H1 (cell line): ENCODE data around the gene CNGA1. TPM values are rescaled to one million over a fixed set of nuclear protein-coding genes. Genes with fewer than 3 reads are reported as not detected.
"Not testable (repeated sequence)": the region's sequence is repeated elsewhere in the genome, so short reads cannot be mapped to it uniquely, and the experiment has no call there.

ENCODE experiments used
- CTCF ChIA-PET: fragments of 300-600 bp; sonication (Branson Sonifier 250); formaldehyde crosslinking; loops from one replicate; lab custom pipeline; 2021; ENCODE audit not compliant: partially characterized antibody; lab: Charles Lee
- POLR2A ChIA-PET: fragments of 300-600 bp; sonication (Branson Sonifier 250); formaldehyde crosslinking; loops from one replicate; lab custom pipeline; 2021; ENCODE audit warnings: inconsistent platforms; ENCODE audit not compliant: partially characterized antibody; lab: Charles Lee
- DNase-seq, 2 experiments: peaks; one replicate each; pipeline versions ENCODE4 v3.0.0 to v3.0.0-alpha.2; 2010 to 2022; ENCODE audit warnings: low spot score in 2 of 2, low read depth in 1 of 2, mixed read lengths in 1 of 2
- FAIRE-seq: peaks from 2 replicates; lab custom pipeline; 2011; peaks lifted over from hg19 to GRCh38; lab: Jason Lieb, UNC
- H2AFZ ChIP-seq: 2 replicates; pipeline ENCODE4 v1.8.1; 2012; ENCODE audit warnings: low read length, inconsistent platforms
- H2AK5ac ChIP-seq: 2 replicates; pipeline ENCODE4 v1.6.1; 2013; ENCODE audit warnings: low read depth, low read length
- H2BK120ac ChIP-seq: replicated peaks from 2 replicates; pipeline ENCODE3; 2013; ENCODE audit warnings: low read depth, low read length, inconsistent platforms
- H2BK12ac ChIP-seq: 2 replicates; pipeline ENCODE4 v1.6.1; 2013; ENCODE audit warnings: low read depth, low read length
- H2BK15ac ChIP-seq: 2 replicates; pipeline ENCODE4 v1.6.1; 2013; ENCODE audit warnings: low read length
- H2BK20ac ChIP-seq: 2 replicates; pipeline ENCODE4 v1.6.1; 2013; ENCODE audit warnings: low read length
- H2BK5ac ChIP-seq: 2 replicates; pipeline ENCODE4 v1.6.1; 2013; ENCODE audit warnings: low read depth, low read length
- H3K14ac ChIP-seq: 2 replicates; pipeline ENCODE4 v1.6.1; 2013; ENCODE audit warnings: inconsistent platforms; ENCODE audit not compliant: insufficient read length
- H3K18ac ChIP-seq: 2 replicates; pipeline ENCODE4 v1.6.1; 2013; ENCODE audit warnings: low read length; ENCODE audit errors: extremely low read depth
- H3K23ac ChIP-seq: 2 replicates; pipeline ENCODE4 v1.6.1; 2013; ENCODE audit warnings: inconsistent platforms; ENCODE audit not compliant: insufficient read length
- H3K23me2 ChIP-seq: 2 replicates; pipeline ENCODE4 v1.6.1; 2013; ENCODE audit warnings: low read depth, low read length
- H3K27ac ChIP-seq: 2 replicates; pipeline ENCODE4 v1.6.1; 2011; ENCODE audit warnings: low read depth, low read length, inconsistent platforms
- H3K27me3 ChIP-seq, 4 experiments: replicated peaks in 1 of 4; 1 replicate in 1 of 4; 2 replicates in 3 of 4; pipeline versions ENCODE4 v1.6.1 to v1.8.1; 2011 to 2013; ENCODE audit warnings: low read length in 3 of 4, mild to moderate bottlenecking in 3 of 4, inconsistent platforms in 2 of 4, mixed read lengths in 2 of 4, moderate library complexity in 1 of 4; ENCODE audit not compliant: control insufficient read depth in 3 of 4, insufficient read depth in 3 of 4; ENCODE audit errors: extremely low read depth in 1 of 4
- H3K36me3 ChIP-seq, 4 experiments: 2 replicates each; pipeline versions ENCODE4 v1.6.1 to v1.8.1; 2011 to 2013; ENCODE audit warnings: mild to moderate bottlenecking in 4 of 4, low read length in 3 of 4, moderate library complexity in 2 of 4, control low read depth in 1 of 4, inconsistent platforms in 1 of 4; ENCODE audit not compliant: insufficient read depth in 4 of 4, control insufficient read depth in 2 of 4
- H3K4ac ChIP-seq: replicated peaks from 2 replicates; pipeline ENCODE3; 2013; ENCODE audit warnings: low read length, low read depth, mixed read lengths, inconsistent platforms; ENCODE audit not compliant: insufficient read length
- H3K4me1 ChIP-seq, 4 experiments: replicated peaks in 1 of 4; 1 replicate in 1 of 4; 2 replicates in 3 of 4; pipeline versions ENCODE4 v1.6.1 to v1.8.1; 2011 to 2013; ENCODE audit warnings: low read length in 3 of 4, inconsistent platforms in 2 of 4, mixed read lengths in 1 of 4; ENCODE audit not compliant: insufficient read depth in 4 of 4, control insufficient read depth in 3 of 4
- H3K4me2 ChIP-seq, 2 experiments: 2 replicates each; pipeline versions ENCODE4 v1.6.1 to v1.8.1; 2011 to 2013; ENCODE audit warnings: low read depth in 2 of 2, low read length in 2 of 2, control low read depth in 1 of 2, inconsistent platforms in 1 of 2, mild to moderate bottlenecking in 1 of 2; ENCODE audit not compliant: insufficient read depth in 1 of 2
- H3K4me3 ChIP-seq, 4 experiments: fragments of 200-600, 300-600 bp in 1 of 4; sonication (generic), shearing (Covaris generic), sonication (Bioruptor Twin) in 1 of 4; 2 replicates each; pipeline versions ENCODE4 v1.5.1 to v1.8.1; 2011 to 2016; ENCODE audit warnings: low read length in 4 of 4, low read depth in 3 of 4, control low read depth in 2 of 4, inconsistent platforms in 2 of 4, mild to moderate bottlenecking in 2 of 4, mixed read lengths in 1 of 4, moderate library complexity in 1 of 4; ENCODE audit not compliant: insufficient read depth in 2 of 4; ENCODE audit errors: extremely low read depth in 1 of 4
- H3K56ac ChIP-seq: replicated peaks from 2 replicates; pipeline ENCODE3; 2013; ENCODE audit warnings: low read depth, mild to moderate bottlenecking, mixed read lengths, low read length, inconsistent platforms; ENCODE audit not compliant: insufficient read length
- H3K79me1 ChIP-seq: 2 replicates; pipeline ENCODE4 v1.6.1; 2013; ENCODE audit warnings: low read depth, low read length, control low read depth
- H3K79me2 ChIP-seq, 2 experiments: 2 replicates each; pipeline versions ENCODE4 v1.6.1 to v1.8.1; 2012 to 2013; ENCODE audit warnings: low read length in 2 of 2, mild to moderate bottlenecking in 2 of 2, inconsistent platforms in 1 of 2; ENCODE audit not compliant: insufficient read depth in 2 of 2, control insufficient read depth in 1 of 2
- H3K9ac ChIP-seq, 4 experiments: replicated peaks in 1 of 4; 1 replicate in 1 of 4; 2 replicates in 3 of 4; pipeline versions ENCODE4 v1.6.1 to v1.8.1; 2011 to 2013; ENCODE audit warnings: low read depth in 3 of 4, low read length in 3 of 4, control low read depth in 2 of 4, mild to moderate bottlenecking in 2 of 4, moderate library complexity in 2 of 4, inconsistent platforms in 1 of 4; ENCODE audit errors: extremely low read depth in 1 of 4
- H3K9me3 ChIP-seq, 2 experiments: 2 replicates each; pipeline versions ENCODE4 v1.6.1 to v1.8.1; 2012 to 2013; ENCODE audit warnings: mild to moderate bottlenecking in 2 of 2, moderate library complexity in 2 of 2, control low read depth in 1 of 2, inconsistent platforms in 1 of 2, low read depth in 1 of 2, low read length in 1 of 2, mixed read lengths in 1 of 2; ENCODE audit not compliant: insufficient read depth in 2 of 2
- H4K20me1 ChIP-seq, 2 experiments: replicated peaks in 1 of 2; 2 replicates each; pipeline versions ENCODE3 to v1.8.1; 2011 to 2013; ENCODE audit warnings: inconsistent platforms in 2 of 2, low read length in 2 of 2, mild to moderate bottlenecking in 1 of 2; ENCODE audit not compliant: insufficient read depth in 2 of 2, control insufficient read depth in 1 of 2
- H4K5ac ChIP-seq: 2 replicates; pipeline ENCODE4 v1.6.1; 2013; ENCODE audit warnings: low read length, low read depth, mixed read lengths, inconsistent platforms; ENCODE audit not compliant: insufficient read length
- H4K8ac ChIP-seq: 2 replicates; pipeline ENCODE4 v1.8.0; 2013; ENCODE audit warnings: mild to moderate bottlenecking, moderate library complexity, low read length, inconsistent platforms; ENCODE audit not compliant: insufficient read depth; ENCODE audit errors: extremely low read depth
- H4K91ac ChIP-seq: replicated peaks from 2 replicates; pipeline ENCODE3; 2013; ENCODE audit warnings: low read length, mixed read lengths, inconsistent platforms; ENCODE audit not compliant: insufficient read length
- ASH2L ChIP-seq: fragments of 200-600, 300-600 bp; sonication (generic); IDR thresholded peaks from one replicate; pipeline ENCODE4 v1.7.1; 2017; ENCODE audit warnings: low read length
- CBX5 ChIP-seq: fragments of 300-800, 300-1000 bp; sonication (generic); IDR thresholded peaks from 2 replicates; pipeline ENCODE4 v1.7.1; 2016; ENCODE audit warnings: antibody characterized with exemption, low read length, low read depth
- CHD1 ChIP-seq: IDR thresholded peaks from 2 replicates; pipeline ENCODE4 v1.6.1; 2012; ENCODE audit warnings: low read depth, low read length, improper control_type of control experiment
- EGR1 ChIP-seq: IDR thresholded peaks from 2 replicates; pipeline ENCODE4 v1.6.1; 2011; ENCODE audit warnings: low read depth, low read length, borderline replicate concordance
- PHF8 ChIP-seq: fragments of 200-600 bp; sonication (generic); conservative IDR thresholded peaks from 2 replicates; pipeline ENCODE4 v1.7.1; 2012; ENCODE audit warnings: low read depth, mild to moderate bottlenecking, inconsistent platforms, low read length, moderate library complexity
- RBBP5 ChIP-seq: IDR thresholded peaks from 2 replicates; pipeline ENCODE4 v1.7.1; 2012; ENCODE audit warnings: low read depth, mild to moderate bottlenecking, inconsistent platforms, low read length, moderate library complexity, borderline replicate concordance
- SIX5 ChIP-seq: IDR thresholded peaks from 2 replicates; pipeline ENCODE4 v1.6.1; 2011; ENCODE audit warnings: mild to moderate bottlenecking, low read depth, low read length
- SP1 ChIP-seq: IDR thresholded peaks from 2 replicates; pipeline ENCODE4 v1.6.1; 2011; ENCODE audit warnings: low read depth, low read length
- SP4 ChIP-seq: IDR thresholded peaks from 2 replicates; pipeline ENCODE4 v1.6.1; 2012; ENCODE audit warnings: low read length, inconsistent platforms
- TAF7 ChIP-seq: optimal IDR thresholded peaks from 2 replicates; pipeline ENCODE3; 2011; ENCODE audit warnings: low read depth, mild to moderate bottlenecking, inconsistent platforms, low read length, moderate library complexity, borderline replicate concordance
- TEAD4 ChIP-seq: IDR thresholded peaks from 2 replicates; pipeline ENCODE4 v1.6.1; 2012; ENCODE audit warnings: low read depth, low read length, inconsistent platforms, mixed read lengths
- YY1 ChIP-seq: IDR thresholded peaks from 2 replicates; pipeline ENCODE4 v1.6.1; 2011; ENCODE audit warnings: low read depth, mild to moderate bottlenecking, low read length
- WGBS, 2 experiments: shearing (Covaris generic) in 1 of 2; methylation state at CpG; one replicate each; pipeline versions ENCODE4 v1.1.6 to v1.1.7; 2013 to 2015; ENCODE audit warnings: low lambda C conversion rate in 2 of 2, mixed read lengths in 2 of 2, inconsistent platforms in 1 of 2, low coverage in 1 of 2, missing lambda C conversion rate in 1 of 2; ENCODE audit not compliant: insufficient replicate concordance in 2 of 2, insufficient coverage in 1 of 2, insufficient read length in 1 of 2; ENCODE audit errors: extremely low coverage in 1 of 2, missing lambda C conversion rate in 1 of 2; 5-methylcytosine and 5-hydroxymethylcytosine counted together
- polyA plus RNA-seq, 7 experiments: library from polyadenylated mRNA; depleted of rRNA in 3 of 7; stranded (reverse) in 5 of 7; unstranded in 2 of 7; fragments of >200 nt in 5 of 7; fragments of 200-250 nt in 2 of 7; gene quantifications; 1 replicate in 5 of 7; 2 replicates in 1 of 7; 4 replicates in 1 of 7; pipeline versions ENCODE4 v1.2.1 to v1.2.3, GENCODE V29; 2011 to 2013; ENCODE audit warnings: missing spikeins in 2 of 7, mixed read lengths in 2 of 7
- total RNA-seq: library from RNA; stranded (reverse); fragmentation: NEBNext Ultra II Directional; extraction: Animal tissue kit (Norgen Biotek cat#: 25700); gene quantifications from 2 replicates; pipeline ENCODE4 v1.2.1, GENCODE V29; 2021

Gene CNGA1
- total and polyA plus RNA-seq, 2 of the 8 experiments (the other 6 are each of a cell fraction or from before 2014, with no cell fraction given), result 0.17 to 0.54 TPM

GRCh38 chr4:47926667-47927258 lies 89.7 kb downstream of the CNGA1 start (continued):
- TF ChIP-seq TEAD4 (peak; percentile 72), SP1 (no peak; the same call in 1 of the 2 replicates), PHF8 (no peak), EGR1 (no peak), CHD1 (no peak), SP4 (no peak), SIX5 (no peak), YY1 (no peak), ASH2L (peak; percentile 82), CBX5 (no peak), TAF7 (no peak), RBBP5 (peak; percentile 82; the same call in 1 of the 2 replicates)

- H2AK5ac ChIP-seq, H3K23me2 ChIP-seq, H2BK5ac ChIP-seq, H3K4ac ChIP-seq, H4K91ac ChIP-seq, H3K27me3 ChIP-seq, H3K14ac ChIP-seq, H3K9ac ChIP-seq, CTCF ChIA-PET, H3K79me2 ChIP-seq, H3K18ac ChIP-seq, H4K5ac ChIP-seq, H4K8ac ChIP-seq, H3K4me3 ChIP-seq, DNase-seq, H2BK120ac ChIP-seq, H2AFZ ChIP-seq, H3K27ac ChIP-seq, H2BK15ac ChIP-seq, FAIRE-seq, H4K20me1 ChIP-seq, H2BK12ac ChIP-seq, H3K79me1 ChIP-seq, H3K9me3 ChIP-seq, H3K36me3 ChIP-seq, H2BK20ac ChIP-seq, H3K4me2 ChIP-seq, H3K23ac ChIP-seq, H3K4me1 ChIP-seq, H3K56ac ChIP-seq: not testable (repeated sequence)
- POLR2A ChIA-PET, result interaction anchor here (1.2 to 1.5 kb wide), 2 partner anchors 9 to 12 kb away, joined by 3 to 9 read pairs; partner anchors contain the start of gene NFXL1
- 86% methylated on average over 8 of the region's 8 CpGs; no CpG with 5 or more reads in 1 of the 2 experiments for WGBS, 2 experiments
These were observed 93.2 kb downstream of the CNGA1 start for GRCh38 chr4:47923261-47923608.
